ENCODE results near the gene ADGRV1.

ADGRV1 gene

GRCh38 chr5:91129748-91130147 is 571.2 kb downstream of the ADGRV1 start:
- peaks cover 2% of the 10 kb centered on the region for H3K27me3 ChIP-seq (ENCODE audit: insufficient read depth, low read length, poor library complexity)
- DNase-seq (no peak), ATAC-seq (ENCODE audit: insufficient read depth, low read depth) (no peak)
- H2AFZ ChIP-seq (ENCODE audit: low read depth, low read length): no peak overlapping the region
- H3K79me2 ChIP-seq (ENCODE audit: insufficient read depth, low read length): no peaks in the 10 kb centered on the region
- no peaks in the 10 kb centered on the region for H3K36me3 ChIP-seq (ENCODE audit: insufficient read depth, low read length)
- no peaks in the 10 kb centered on the region for H4K20me1 ChIP-seq (ENCODE audit: insufficient read depth, low read length)
- no peak overlapping the region for H3K4me2 ChIP-seq (ENCODE audit: insufficient read depth, low read length)
- TF ChIP-seq CTCF (IDR thresholded peaks at IDR 0.05; ENCODE audit: borderline replicate concordance, extremely low read depth, low read length, poor library complexity, severe bottlenecking) (no peak), EZH2 (IDR thresholded peaks at IDR 0.05; ENCODE audit: borderline replicate concordance, low read depth, low read length, severe bottlenecking) (no peak)
- H3K4me1 ChIP-seq (ENCODE audit: insufficient read depth, low read length): no peaks in the 10 kb centered on the region
- H3K4me3 ChIP-seq (ENCODE audit: low read depth in 1 of 2, low read length in 2 of 2): no peak overlapping the region
- no peak overlapping the region for H3K9ac ChIP-seq (ENCODE audit: low read depth, low read length)
- H3K9me3 ChIP-seq (ENCODE audit: insufficient read depth, low read length, severe bottlenecking): no peaks in the 10 kb centered on the region
- H3K27ac ChIP-seq (ENCODE audit: low read length): no peak overlapping the region

GRCh38 chr5:91130759-91131158 is 572.2 kb downstream of the ADGRV1 start:
- Histone ChIP-seq H3K9me3 (ENCODE audit: insufficient read depth, low read length, severe bottlenecking) (no peaks in the 10 kb centered on the region), H3K4me2 (ENCODE audit: insufficient read depth, low read length) (no peak overlapping the region), H3K36me3 (ENCODE audit: insufficient read depth, low read length) (no peaks in the 10 kb centered on the region), H2AFZ (ENCODE audit: low read depth, low read length) (no peak overlapping the region), H3K79me2 (ENCODE audit: insufficient read depth, low read length) (no peaks in the 10 kb centered on the region), H3K27me3 (ENCODE audit: insufficient read depth, low read length, poor library complexity) (peaks cover 2% of the 10 kb centered on the region), H3K4me3 (ENCODE audit: low read depth in 1 of 2, low read length in 2 of 2) (no peak overlapping the region), H3K4me1 (ENCODE audit: insufficient read depth, low read length) (no peaks in the 10 kb centered on the region), H3K27ac (ENCODE audit: low read length) (no peak overlapping the region), H3K9ac (ENCODE audit: low read depth, low read length) (no peak overlapping the region), H4K20me1 (ENCODE audit: insufficient read depth, low read length) (no peaks in the 10 kb centered on the region)
- DNase-seq (no peak), ATAC-seq (ENCODE audit: insufficient read depth, low read depth) (no peak)
- no peak for TF ChIP-seq EZH2 (IDR thresholded peaks at IDR 0.05; ENCODE audit: borderline replicate concordance, low read depth, low read length, severe bottlenecking)
- no peak for TF ChIP-seq CTCF (IDR thresholded peaks at IDR 0.05; ENCODE audit: borderline replicate concordance, extremely low read depth, low read length, poor library complexity, severe bottlenecking)

- Histone ChIP-seq H3K27me3 (ENCODE audit: insufficient read depth, low read length, poor library complexity) (peaks cover 2% of the 10 kb centered on the region), H3K79me2 (ENCODE audit: insufficient read depth, low read length) (no peaks in the 10 kb centered on the region), H3K27ac (ENCODE audit: low read length) (no peak overlapping the region), H3K4me3 (ENCODE audit: low read depth in 1 of 2, low read length in 2 of 2) (no peak overlapping the region), H4K20me1 (ENCODE audit: insufficient read depth, low read length) (no peaks in the 10 kb centered on the region), H2AFZ (ENCODE audit: low read depth, low read length) (no peak overlapping the region), H3K4me1 (ENCODE audit: insufficient read depth, low read length) (no peaks in the 10 kb centered on the region), H3K4me2 (ENCODE audit: insufficient read depth, low read length) (no peak overlapping the region), H3K36me3 (ENCODE audit: insufficient read depth, low read length) (no peaks in the 10 kb centered on the region), H3K9ac (ENCODE audit: low read depth, low read length) (no peak overlapping the region), H3K9me3 (ENCODE audit: insufficient read depth, low read length, severe bottlenecking) (no peaks in the 10 kb centered on the region)
- no peak for ATAC-seq (ENCODE audit: insufficient read depth, low read depth)
- no peak for DNase-seq
- TF ChIP-seq EZH2 (IDR thresholded peaks at IDR 0.05; ENCODE audit: borderline replicate concordance, low read depth, low read length, severe bottlenecking) (no peak), CTCF (IDR thresholded peaks at IDR 0.05; ENCODE audit: borderline replicate concordance, extremely low read depth, low read length, poor library complexity, severe bottlenecking) (no peak)
Measured at GRCh38 chr5:91132550-91132949, 574.0 kb downstream of the ADGRV1 start.

GRCh38 chr5:91133183-91133582 is 574.6 kb downstream of the ADGRV1 start:
- H3K4me1 ChIP-seq (ENCODE audit: insufficient read depth, low read length): no peaks in the 10 kb centered on the region
- no peaks in the 10 kb centered on the region for H4K20me1 ChIP-seq (ENCODE audit: insufficient read depth, low read length)
- H3K27ac ChIP-seq (ENCODE audit: low read length): no peak overlapping the region
- no peaks in the 10 kb centered on the region for H3K9me3 ChIP-seq (ENCODE audit: insufficient read depth, low read length, severe bottlenecking)
- no peak for ATAC-seq (ENCODE audit: insufficient read depth, low read depth)
- no peak for TF ChIP-seq CTCF (IDR thresholded peaks at IDR 0.05; ENCODE audit: borderline replicate concordance, extremely low read depth, low read length, poor library complexity, severe bottlenecking)
- no peak for TF ChIP-seq EZH2 (IDR thresholded peaks at IDR 0.05; ENCODE audit: borderline replicate concordance, low read depth, low read length, severe bottlenecking)
- no peak overlapping the region for H3K4me2 ChIP-seq (ENCODE audit: insufficient read depth, low read length)
- H3K79me2 ChIP-seq (ENCODE audit: insufficient read depth, low read length): no peaks in the 10 kb centered on the region
- no peak overlapping the region for H2AFZ ChIP-seq (ENCODE audit: low read depth, low read length)
- no peak overlapping the region for H3K9ac ChIP-seq (ENCODE audit: low read depth, low read length)
- H3K36me3 ChIP-seq (ENCODE audit: insufficient read depth, low read length): no peaks in the 10 kb centered on the region
- peaks cover 2% of the 10 kb centered on the region for H3K27me3 ChIP-seq (ENCODE audit: insufficient read depth, low read length, poor library complexity)
- DNase-seq: no peak
- no peak overlapping the region for H3K4me3 ChIP-seq (ENCODE audit: low read depth in 1 of 2, low read length in 2 of 2)

Measured in DND-41 (cell line).